DOHH2 (cell line): Measurements from ENCODE around the gene ARHGEF16.

Source experiments
- CTCF ChIP-seq: fragments of 200-600 bp; sonication (generic); IDR thresholded peaks from one replicate; pipeline ENCODE4 v1.5.1; 2014; ENCODE audit warnings: antibody characterized with exemption, mild to moderate bottlenecking, low read depth, low read length; ENCODE audit not compliant: poor library complexity, severe bottlenecking
- EZH2phosphoT487 ChIP-seq: fragments of 200-600 bp; sonication (generic); IDR thresholded peaks from 2 replicates; pipeline ENCODE4 v1.6.1; 2017; ENCODE audit warnings: borderline replicate concordance, mild to moderate bottlenecking, antibody characterized with exemption, low read length, moderate library complexity, mixed read lengths

GRCh38 chr1:3527774-3528173 lies 73.3 kb downstream of the ARHGEF16 start:
- TF ChIP-seq EZH2phosphoT487 (no peak), CTCF (no peak)
